Mucosa of descending colon (tissue), 3 donors: ENCODE results near the gene CYTH3. TPM values are rescaled to one million over a fixed set of nuclear protein-coding genes. Genes with fewer than 3 reads are reported as not detected.
A peak's percentile ranks its signal among the peaks of the same experiment; 100 is the strongest.
"Not testable (repeated sequence)": the region's sequence is repeated elsewhere in the genome, so short reads cannot be mapped to it uniquely, and the experiment has no call there.

Experiments used
- ATAC-seq: fragments of 200-7000 bp; cut with Tn5 transposase; one replicate; pipeline ENCODE4 v1.9.1; 2020; ENCODE audit warnings: mild to moderate bottlenecking, moderate library complexity
- DNase-seq, 3 donors: peaks; one replicate each; pipeline ENCODE4 v3.0.0-alpha.2; 2020
- H3K36me3 ChIP-seq: fragments of 200-600 bp; one replicate; pipeline ENCODE4 v1.8.0; 2021; ENCODE audit warnings: low read depth, mild to moderate bottlenecking
- H3K4me1 ChIP-seq: fragments of 200-600 bp; one replicate; pipeline ENCODE4 v1.8.0; 2021; ENCODE audit warnings: low read depth, mild to moderate bottlenecking
- H3K4me3 ChIP-seq: fragments of 200-600 bp; one replicate; pipeline ENCODE4 v1.8.0; 2021; ENCODE audit warnings: mild to moderate bottlenecking
- H3K9me3 ChIP-seq: fragments of 200-600 bp; one replicate; pipeline ENCODE4 v1.8.0; 2021; ENCODE audit warnings: mild to moderate bottlenecking
- intact Hi-C, 2 donors: fragments of 100-400 bp; cut with DNase I in 1 of 2; cut with micrococcal nuclease in 1 of 2; formaldehyde crosslinking; loops; one replicate each; pipeline versions ENCODE4 v1.11.0 to v1.11.1; 2022; cut with DNase I, micrococcal nuclease
- total RNA-seq, 3 donors: library from RNA; stranded (reverse); fragmentation: NEBNext Ultra II Directional in 2 of 3; extraction: Animal tissue kit (Norgen Biotek cat#: 25700) in 2 of 3; gene quantifications; one replicate each; pipeline versions ENCODE4 v1.2.1 to v1.2.4, GENCODE V29; 2021 to 2023
- TF ChIP-seq, protein P1 (sequence below): fragments of 200-600 bp; IDR thresholded peaks from one replicate; pipeline ENCODE4 v1.8.0; 2022; ENCODE audit warnings: antibody characterized with exemption, mild to moderate bottlenecking
- donor health status: DM: no; HTN: no; CAD: no; lungs with moderate emphysema.
- donor health status: DM: no; HTN: no; CAD: no.
- donor health status: DM: no; HTN: yes; CAD: no.

The CYTH3 gene
- total RNA-seq, 3 donors from 2014 or later, result 10.4 to 23.2 (median 11.9) TPM

DNA sequence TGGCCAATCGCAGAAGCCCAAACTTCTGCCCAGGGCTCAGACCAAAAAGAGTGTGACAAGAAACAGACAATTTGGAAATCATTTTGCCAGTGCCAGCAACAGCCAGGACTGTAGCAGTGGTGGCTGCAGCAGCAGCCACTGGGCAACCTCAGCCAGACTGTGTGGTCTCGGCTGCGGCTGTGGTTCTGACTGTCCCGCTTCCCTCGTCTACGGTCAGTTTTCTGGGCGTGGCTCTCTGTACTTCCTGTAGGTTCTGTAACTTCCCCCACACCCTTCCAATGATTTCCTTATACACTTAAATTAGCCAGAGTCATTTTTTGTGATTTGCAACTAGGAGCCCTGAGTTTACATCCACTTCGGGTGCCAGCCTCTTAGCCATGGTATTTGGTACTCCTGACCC, 39.9 kb downstream of the CYTH3 start:
- H3K4me3 ChIP-seq, result no peak overlapping the region
- intact Hi-C loops, result no loop called here
- no peaks in the 10 kb centered on the region for H3K36me3 ChIP-seq
- H3K4me1 ChIP-seq, result peaks cover 11% of the 10 kb centered on the region
- ATAC-seq (peak; percentile 95), DNase-seq (peak; percentile 65 to 71 (median 70))
- TF ChIP-seq, protein P1, sequence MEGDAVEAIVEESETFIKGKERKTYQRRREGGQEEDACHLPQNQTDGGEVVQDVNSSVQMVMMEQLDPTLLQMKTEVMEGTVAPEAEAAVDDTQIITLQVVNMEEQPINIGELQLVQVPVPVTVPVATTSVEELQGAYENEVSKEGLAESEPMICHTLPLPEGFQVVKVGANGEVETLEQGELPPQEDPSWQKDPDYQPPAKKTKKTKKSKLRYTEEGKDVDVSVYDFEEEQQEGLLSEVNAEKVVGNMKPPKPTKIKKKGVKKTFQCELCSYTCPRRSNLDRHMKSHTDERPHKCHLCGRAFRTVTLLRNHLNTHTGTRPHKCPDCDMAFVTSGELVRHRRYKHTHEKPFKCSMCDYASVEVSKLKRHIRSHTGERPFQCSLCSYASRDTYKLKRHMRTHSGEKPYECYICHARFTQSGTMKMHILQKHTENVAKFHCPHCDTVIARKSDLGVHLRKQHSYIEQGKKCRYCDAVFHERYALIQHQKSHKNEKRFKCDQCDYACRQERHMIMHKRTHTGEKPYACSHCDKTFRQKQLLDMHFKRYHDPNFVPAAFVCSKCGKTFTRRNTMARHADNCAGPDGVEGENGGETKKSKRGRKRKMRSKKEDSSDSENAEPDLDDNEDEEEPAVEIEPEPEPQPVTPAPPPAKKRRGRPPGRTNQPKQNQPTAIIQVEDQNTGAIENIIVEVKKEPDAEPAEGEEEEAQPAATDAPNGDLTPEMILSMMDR, result no peak
- H3K9me3 ChIP-seq, result no peaks in the 10 kb centered on the region

DNA sequence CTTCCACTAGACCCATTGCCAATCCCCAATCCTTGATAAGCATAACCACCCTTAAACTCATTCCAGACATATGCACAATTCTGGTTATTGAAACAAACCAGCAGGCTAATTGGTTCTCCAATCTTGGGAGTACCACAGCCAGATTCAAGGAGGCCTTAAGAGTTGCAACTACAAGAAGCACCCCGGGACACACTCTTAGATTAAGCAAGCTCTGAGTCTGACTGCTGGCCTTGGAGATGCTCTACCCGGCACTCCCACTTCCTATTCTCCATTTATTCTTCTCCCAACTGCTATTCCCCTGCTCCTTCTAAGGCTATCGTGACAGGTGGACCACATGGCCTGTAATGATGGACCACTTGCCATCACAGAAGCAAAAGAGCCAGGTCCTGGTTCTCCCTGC, 40.3 kb downstream of the CYTH3 start:
- Histone ChIP-seq H3K4me1 (peaks cover 15% of the 10 kb centered on the region), H3K4me3 (no peak overlapping the region), H3K36me3 (no peaks in the 10 kb centered on the region), H3K9me3 (no peaks in the 10 kb centered on the region)
- ATAC-seq (peak; percentile 13), DNase-seq (no peak)
- intact Hi-C loops, result no loop called here
- TF ChIP-seq, protein P1, result no peak

DNA sequence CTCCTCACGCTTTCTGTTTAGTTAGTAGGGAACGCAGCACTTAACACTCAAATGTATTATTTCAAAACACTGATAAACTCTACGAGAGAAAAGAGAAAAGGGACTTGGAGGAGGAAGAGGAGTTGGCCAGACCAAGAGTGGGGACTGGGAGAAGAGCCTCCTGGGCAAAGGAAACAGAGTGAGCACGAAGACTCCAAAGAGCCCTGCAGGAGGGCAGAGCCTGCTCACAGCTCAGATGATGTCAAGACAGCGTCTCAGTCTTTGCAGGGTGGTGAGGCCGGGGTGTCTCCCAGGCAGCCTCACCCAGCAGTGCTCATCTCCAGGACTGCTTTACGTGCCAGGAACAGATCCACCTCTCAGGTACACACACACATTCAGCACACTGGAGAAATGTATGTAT, 41.2 kb downstream of the CYTH3 start:
- no peak for DNase-seq
- no peaks in the 10 kb centered on the region for H3K36me3 ChIP-seq
- intact Hi-C loops, result no loop called here
- peaks cover 20% of the 10 kb centered on the region for H3K4me1 ChIP-seq
- H3K4me3 ChIP-seq, result no peak overlapping the region
- no peak for ATAC-seq
- TF ChIP-seq, protein P1, result no peak
- H3K9me3 ChIP-seq, result no peaks in the 10 kb centered on the region

DNA sequence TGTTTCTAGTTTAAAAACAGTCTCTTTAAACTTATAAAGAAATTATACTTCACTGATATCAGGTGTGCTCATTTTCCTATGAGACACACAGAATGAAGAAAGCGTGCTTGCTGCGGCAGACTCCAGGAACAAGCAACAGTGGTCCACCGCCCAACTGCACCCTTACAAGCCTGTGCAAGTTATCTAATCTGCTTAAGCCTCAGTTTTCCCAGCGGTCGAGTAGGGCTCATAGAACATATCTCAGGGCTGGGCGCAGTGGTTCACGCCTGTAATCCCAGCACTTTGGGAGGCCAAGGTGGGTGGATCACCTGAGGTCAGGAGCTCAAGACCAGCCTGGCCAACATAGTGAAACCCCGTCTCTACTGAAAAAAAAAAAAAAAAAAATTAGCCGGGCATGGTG, 43.1 kb downstream of the CYTH3 start:
- DNase-seq, H3K4me3 ChIP-seq, H3K9me3 ChIP-seq, ATAC-seq, intact Hi-C loops, H3K36me3 ChIP-seq: not testable (repeated sequence)
- peaks cover 26% of the 10 kb centered on the region for H3K4me1 ChIP-seq

DNA sequence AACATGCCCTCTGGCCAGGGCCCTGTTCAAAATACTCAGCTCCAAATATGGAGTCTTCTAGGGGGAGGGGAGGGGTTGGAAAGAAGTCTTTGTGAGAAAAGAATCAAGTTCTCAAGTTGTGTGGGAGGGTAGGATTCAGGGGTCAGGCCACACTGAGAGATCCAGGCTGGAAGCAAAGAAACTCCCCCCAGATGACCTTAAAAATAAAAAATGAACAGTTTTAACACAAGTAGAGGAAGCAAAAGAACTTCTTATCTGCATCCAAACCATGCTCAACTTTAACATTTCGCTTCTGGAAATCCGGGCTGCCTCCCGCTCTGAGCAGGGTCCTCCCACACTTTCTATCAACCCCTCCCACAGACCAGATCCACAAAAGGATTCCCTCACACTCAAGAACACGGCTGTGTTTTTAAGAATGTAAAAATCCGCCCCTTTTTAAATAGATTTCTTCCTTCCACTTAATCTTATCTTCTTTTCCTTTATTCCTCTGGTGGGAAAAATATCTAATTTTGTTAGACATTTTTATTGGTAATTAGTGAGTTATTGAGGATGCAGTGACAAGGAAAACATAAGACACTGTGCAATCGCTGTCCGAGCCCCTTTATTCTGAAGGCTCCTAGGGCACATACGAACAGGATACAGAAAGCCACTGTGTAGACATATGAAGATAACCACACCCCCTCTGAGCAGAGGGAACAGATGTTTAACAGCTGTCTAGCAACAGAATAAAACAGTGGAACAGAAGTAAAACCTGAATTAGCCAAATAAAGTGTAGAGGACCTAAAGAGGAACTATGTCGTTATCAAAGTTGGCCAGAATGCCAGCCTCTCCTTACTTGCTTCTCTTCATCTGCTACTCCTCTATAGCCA, 43.8 kb downstream of the CYTH3 start:
- Histone ChIP-seq H3K4me1 (peaks cover 26% of the 10 kb centered on the region), H3K4me3 (no peak overlapping the region)

DNA sequence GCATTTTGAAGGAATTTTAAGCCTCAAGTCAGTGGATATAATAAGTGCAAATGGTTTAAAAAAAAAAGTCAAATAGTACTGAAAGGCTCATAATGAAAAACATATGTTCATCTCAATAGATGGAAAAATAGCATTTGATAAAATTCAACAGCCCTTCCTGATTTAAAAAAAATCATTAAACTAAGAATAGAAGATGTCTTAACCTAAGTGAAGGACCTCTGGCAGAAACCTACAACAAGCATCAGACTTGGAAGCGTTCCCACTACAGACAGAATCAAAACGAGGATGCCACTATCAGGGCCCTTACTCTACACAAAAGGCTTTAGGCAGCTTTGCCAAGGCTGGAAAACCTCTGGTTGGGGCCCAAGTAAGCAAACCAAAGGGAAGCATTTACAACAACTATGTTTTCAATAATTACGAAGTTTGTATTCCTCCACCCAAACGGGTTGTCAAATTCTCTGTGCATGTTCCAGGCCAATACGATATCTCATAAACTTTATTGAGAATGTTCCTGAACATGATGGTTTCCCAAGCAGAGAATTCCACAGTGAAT, 45.1 kb downstream of the CYTH3 start:
- Histone ChIP-seq H3K4me1 (peaks cover 18% of the 10 kb centered on the region), H3K4me3 (no peak overlapping the region), H3K9me3 (no peaks in the 10 kb centered on the region), H3K36me3 (no peaks in the 10 kb centered on the region)
- ATAC-seq, result no peak
- TF ChIP-seq, protein P1, result no peak
- DNase-seq, result no peak
- intact Hi-C loops, result no loop called here

More for the DNA sequence above, 43.8 kb downstream of the CYTH3 start:
- Histone ChIP-seq H3K36me3 (no peaks in the 10 kb centered on the region), H3K9me3 (no peaks in the 10 kb centered on the region)
- DNase-seq (peak in 1 of 3 donors; percentile 16), ATAC-seq (peak; percentile 51)
- intact Hi-C loops, result no loop called here
- TF ChIP-seq, protein P1, result no peak
